Kidney (tissue), 14 donors: ENCODE data around the gene SH2D4B. TPM values are rescaled to one million over a fixed set of nuclear protein-coding genes. Genes with fewer than 3 reads are reported as not detected.
A peak's percentile ranks its signal among the peaks of the same experiment; 100 is the strongest.

Source experiments
- DNase-seq, 5 donors: peaks; one replicate each; pipeline ENCODE4 v3.0.0-alpha.2; 2013 to 2020
- FAIRE-seq: peaks from 2 replicates; lab custom pipeline; 2012; peaks lifted over from hg19 to GRCh38; lab: Jason Lieb, UNC
- H3K27ac ChIP-seq, 2 donors: one replicate each; pipeline ENCODE4 v1.7.0; 2013; ENCODE audit warnings: low read depth in 2 of 2, low read length in 2 of 2, inconsistent platforms in 1 of 2
- H3K27me3 ChIP-seq: one replicate; pipeline ENCODE4 v1.7.1; 2013; ENCODE audit warnings: low read length, inconsistent platforms; ENCODE audit not compliant: control insufficient read depth, insufficient read depth
- H3K36me3 ChIP-seq, 3 donors: one replicate each; pipeline versions ENCODE4 v1.7.0 to v1.7.1; 2013; ENCODE audit warnings: low read length in 3 of 3, control low read depth in 1 of 3, inconsistent platforms in 1 of 3; ENCODE audit not compliant: insufficient read depth in 3 of 3, control insufficient read depth in 2 of 3
- H3K4me1 ChIP-seq, 3 donors: one replicate each; pipeline versions ENCODE4 v1.7.0 to v1.7.1; 2013; ENCODE audit warnings: low read length in 3 of 3, inconsistent platforms in 1 of 3, low read depth in 1 of 3; ENCODE audit not compliant: control insufficient read depth in 2 of 3, insufficient read depth in 2 of 3
- H3K4me3 ChIP-seq, 3 donors: one replicate each; pipeline versions ENCODE4 v1.7.0 to v1.8.1; 2013; ENCODE audit warnings: low read length in 3 of 3, control low read depth in 1 of 3, inconsistent platforms in 1 of 3
- H3K9ac ChIP-seq, 3 donors: one replicate each; pipeline versions ENCODE4 v1.7.0 to v1.7.1; 2013; ENCODE audit warnings: low read length in 3 of 3, control low read depth in 1 of 3, inconsistent platforms in 1 of 3
- H3K9me3 ChIP-seq, 3 donors: one replicate each; pipeline versions ENCODE4 v1.7.0 to v1.7.1; 2013; ENCODE audit warnings: low read length in 3 of 3, control low read depth in 1 of 3, inconsistent platforms in 1 of 3; ENCODE audit not compliant: control insufficient read depth in 2 of 3, insufficient read depth in 1 of 3
- intact Hi-C: fragments of 100-400 bp; cut with DNase I; formaldehyde crosslinking; loops from one replicate; pipeline ENCODE4 v1.11.1; 2022
- polyA plus RNA-seq: library from polyadenylated mRNA; stranded (reverse); fragments of 350-450 nt; fragmentation: Illumina TruSeq; extraction: RNeasy Lipid Tissue Mini Kit (QIAGEN cat#74804); gene quantifications from one replicate; pipeline ENCODE4 v1.2.3, GENCODE V29; 2014; ENCODE audit warnings: low read depth, low replicate concordance; ENCODE audit not compliant: insufficient read depth
- total RNA-seq: library from RNA; stranded (reverse); fragmentation: NEBNext Ultra II Directional; extraction: Animal tissue kit (Norgen Biotek cat#: 25700); gene quantifications from one replicate; pipeline ENCODE4 v1.2.1, GENCODE V29; 2021
- TF ChIP-seq, protein P1 (sequence below): IDR thresholded peaks from 3 replicates; pipeline ENCODE4 v1.5.1; 2012; ENCODE audit warnings: mild to moderate bottlenecking, moderate library complexity, borderline replicate concordance; ENCODE audit not compliant: insufficient read depth; ENCODE audit errors: extremely low read depth
- donor health status: control.
- donor health status: control.
- donor health status: control.
- donor health status: control.
- donor health status: control.
- donor health status: DM: yes; HTN: yes; CAD: no.
- donor health status: Normal renal cell carcinoma (clear cell type).

The SH2D4B gene
- total and polyA plus RNA-seq, 2 donors from 2014 or later = 0.09 TPM; not detected in 1

DNA sequence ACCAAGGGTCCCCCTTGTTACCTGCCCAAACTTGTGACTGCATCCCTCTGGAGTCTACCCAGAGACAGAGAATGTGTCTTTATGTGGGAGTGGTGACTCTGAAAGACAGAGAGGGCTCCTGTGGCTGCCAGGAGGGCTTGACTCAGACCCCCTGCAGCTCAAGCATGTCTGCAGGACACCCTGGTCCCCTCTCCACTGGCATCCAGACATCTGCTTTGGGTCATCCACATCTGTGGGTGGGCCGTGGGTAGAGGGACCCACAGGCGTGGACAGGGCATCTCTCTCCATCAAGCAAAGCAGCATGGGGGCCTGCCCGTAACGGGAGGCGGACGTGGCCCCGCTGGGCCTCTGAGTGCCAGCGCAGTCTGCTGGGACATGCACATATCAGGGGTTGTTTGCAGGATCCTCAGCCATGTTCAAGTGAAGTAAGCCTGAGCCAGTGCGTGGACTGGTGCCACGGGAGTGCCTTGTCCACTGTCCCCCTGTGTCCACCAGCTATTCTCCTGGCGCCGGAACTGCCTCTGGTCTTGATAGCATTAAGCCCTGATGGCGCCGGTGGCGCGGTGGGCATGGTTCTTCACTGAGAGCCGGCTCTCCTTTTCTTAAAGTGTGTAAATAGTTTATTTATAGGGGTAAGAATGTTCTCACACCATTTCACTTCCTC lies 19.4 kb upstream of the SH2D4B start:
- Histone ChIP-seq H3K4me3 (no peak overlapping the region), H3K9ac (no peak overlapping the region), H3K9me3 (no peaks in the 10 kb centered on the region), H3K4me1 (peaks cover 0 to 16% (median 2%) of the 10 kb centered on the region in 3 donors), H3K27me3 (no peaks in the 10 kb centered on the region), H3K27ac (peak overlapping the region; percentile 59 to 78), H3K36me3 (peaks cover 3 to 42% (median 38%) of the 10 kb centered on the region in 3 donors)
- no peak for FAIRE-seq
- DNase-seq = peak in 2 of 5 donors; percentile 23 to 75
- TF ChIP-seq, protein P1, sequence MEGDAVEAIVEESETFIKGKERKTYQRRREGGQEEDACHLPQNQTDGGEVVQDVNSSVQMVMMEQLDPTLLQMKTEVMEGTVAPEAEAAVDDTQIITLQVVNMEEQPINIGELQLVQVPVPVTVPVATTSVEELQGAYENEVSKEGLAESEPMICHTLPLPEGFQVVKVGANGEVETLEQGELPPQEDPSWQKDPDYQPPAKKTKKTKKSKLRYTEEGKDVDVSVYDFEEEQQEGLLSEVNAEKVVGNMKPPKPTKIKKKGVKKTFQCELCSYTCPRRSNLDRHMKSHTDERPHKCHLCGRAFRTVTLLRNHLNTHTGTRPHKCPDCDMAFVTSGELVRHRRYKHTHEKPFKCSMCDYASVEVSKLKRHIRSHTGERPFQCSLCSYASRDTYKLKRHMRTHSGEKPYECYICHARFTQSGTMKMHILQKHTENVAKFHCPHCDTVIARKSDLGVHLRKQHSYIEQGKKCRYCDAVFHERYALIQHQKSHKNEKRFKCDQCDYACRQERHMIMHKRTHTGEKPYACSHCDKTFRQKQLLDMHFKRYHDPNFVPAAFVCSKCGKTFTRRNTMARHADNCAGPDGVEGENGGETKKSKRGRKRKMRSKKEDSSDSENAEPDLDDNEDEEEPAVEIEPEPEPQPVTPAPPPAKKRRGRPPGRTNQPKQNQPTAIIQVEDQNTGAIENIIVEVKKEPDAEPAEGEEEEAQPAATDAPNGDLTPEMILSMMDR = no peak
- intact Hi-C loops = no loop called here

DNA sequence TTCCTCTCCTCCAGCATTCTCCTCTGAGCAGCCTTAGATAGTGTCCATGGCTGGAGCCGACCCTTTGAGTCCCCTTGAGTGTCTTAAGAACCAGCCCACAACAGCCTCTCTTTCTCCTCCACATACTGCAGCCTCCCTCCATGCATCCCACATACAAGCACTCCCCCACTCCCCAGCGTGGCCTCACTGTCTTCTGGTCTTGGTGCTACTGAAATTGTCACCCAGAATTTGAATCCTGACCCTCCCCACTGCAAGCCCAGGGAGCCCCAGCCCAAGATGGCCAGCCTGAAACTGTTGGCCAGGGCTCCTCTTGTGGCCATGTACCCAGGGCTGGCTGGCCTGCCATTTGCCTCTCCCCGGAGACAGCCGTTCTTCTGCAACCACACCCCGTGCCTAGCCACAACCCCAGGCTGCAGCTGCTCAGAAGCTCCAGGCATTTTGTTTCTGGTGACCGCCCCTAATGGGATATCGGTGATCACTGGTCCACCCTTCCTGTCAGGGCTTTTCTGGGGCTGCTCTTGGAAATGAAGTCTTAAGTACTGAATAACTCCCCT lies 18.8 kb upstream of the SH2D4B start:
- Histone ChIP-seq H3K36me3 (peaks cover under 1 to 36% (median 34%) of the 10 kb centered on the region in 3 donors), H3K27ac (peak overlapping the region in 1 of 2 donors; percentile 26)
- intact Hi-C loops = no loop called here

DNA sequence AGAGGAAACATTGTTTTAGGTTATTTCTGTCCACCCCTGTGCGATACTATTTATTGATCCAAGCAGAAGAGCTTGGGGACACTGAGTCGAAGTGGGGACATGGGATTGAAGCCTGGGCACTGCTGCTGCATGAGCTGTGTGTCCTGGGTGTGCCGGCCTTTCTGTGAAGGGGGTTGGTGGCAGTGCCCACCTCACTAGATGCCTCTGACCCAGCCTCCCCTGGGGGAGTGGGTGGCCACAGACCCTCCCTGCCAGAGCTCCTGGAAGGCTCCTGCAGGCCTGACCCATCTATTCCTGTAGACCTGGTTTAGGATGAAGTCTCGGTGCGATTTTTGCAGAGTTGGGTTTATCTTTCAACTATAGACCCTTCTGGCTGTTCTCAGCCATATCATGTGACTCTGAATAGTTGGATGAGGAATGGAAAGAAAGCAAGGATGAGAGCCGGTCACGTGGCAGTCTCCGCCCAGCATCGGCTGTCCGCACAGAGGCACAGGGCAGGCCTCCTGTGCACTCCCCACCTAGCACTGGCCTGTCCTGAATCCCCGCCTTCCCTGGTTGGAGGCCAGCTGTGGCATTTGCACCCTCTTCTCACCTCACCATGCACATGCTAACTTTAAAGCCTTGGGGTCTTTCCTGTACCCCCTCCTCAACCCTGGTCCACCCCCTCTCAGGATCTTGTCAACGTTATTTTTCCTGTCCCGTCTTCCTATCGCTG lies 17.6 kb upstream of the SH2D4B start:
- H3K27me3 ChIP-seq = no peaks in the 10 kb centered on the region
- peak in 1 of 5 donors; percentile 61 for DNase-seq
- no peak for FAIRE-seq
- H3K4me1 ChIP-seq = peaks cover 0 to 16% (median 2%) of the 10 kb centered on the region in 3 donors
- no peak overlapping the region for H3K9ac ChIP-seq
- TF ChIP-seq, protein P1 = no peak
- H3K9me3 ChIP-seq = no peaks in the 10 kb centered on the region
- no peak overlapping the region for H3K4me3 ChIP-seq
- H3K36me3 ChIP-seq = peaks cover 0 to 24% (median 23%) of the 10 kb centered on the region in 3 donors
- intact Hi-C loops = no loop called here
- no peak overlapping the region for H3K27ac ChIP-seq

More for the DNA sequence above, 18.8 kb upstream of the SH2D4B start:
- DNase-seq (peak in 2 of 5 donors; percentile 23 to 73), FAIRE-seq (no peak)
- peaks cover 0 to 16% (median 2%) of the 10 kb centered on the region in 3 donors for H3K4me1 ChIP-seq
- no peaks in the 10 kb centered on the region for H3K27me3 ChIP-seq
- TF ChIP-seq, protein P1 = no peak
- no peak overlapping the region for H3K9ac ChIP-seq
- no peak overlapping the region for H3K4me3 ChIP-seq
- H3K9me3 ChIP-seq = no peaks in the 10 kb centered on the region
